Glutamatergic neuron (in vitro differentiated cells): ENCODE data around the gene RPGR. TPM values are rescaled to one million over a fixed set of nuclear protein-coding genes. Genes with fewer than 3 reads are reported as not detected.

Source experiments
- DNase-seq: peaks from one replicate; pipeline ENCODE4 v3.0.0; 2022
- H3K27ac Mint-ChIP-seq: one replicate; pipeline ENCODE4 v1.8.0; 2020; ENCODE audit warnings: mild to moderate bottlenecking, mixed read lengths, inconsistent platforms; ENCODE audit not compliant: unreplicated experiment
- H3K27me3 Mint-ChIP-seq: one replicate; pipeline ENCODE4 v1.8.0; 2020; ENCODE audit warnings: mild to moderate bottlenecking, moderate library complexity, mixed read lengths, inconsistent platforms; ENCODE audit not compliant: unreplicated experiment
- H3K36me3 Mint-ChIP-seq: one replicate; pipeline ENCODE4 v1.8.0; 2020; ENCODE audit warnings: mild to moderate bottlenecking, mixed read lengths, inconsistent platforms; ENCODE audit not compliant: unreplicated experiment
- H3K4me1 Mint-ChIP-seq: one replicate; pipeline ENCODE4 v1.8.0; 2020; ENCODE audit warnings: mild to moderate bottlenecking, low read depth, mixed read lengths, inconsistent platforms; ENCODE audit not compliant: unreplicated experiment
- H3K4me3 Mint-ChIP-seq: one replicate; pipeline ENCODE4 v1.8.0; 2020; ENCODE audit warnings: mild to moderate bottlenecking, mixed read lengths, inconsistent platforms; ENCODE audit not compliant: unreplicated experiment
- H3K9me3 Mint-ChIP-seq: one replicate; pipeline ENCODE4 v1.8.0; 2020; ENCODE audit warnings: mild to moderate bottlenecking, moderate library complexity, mixed read lengths, inconsistent platforms; ENCODE audit not compliant: unreplicated experiment
- total RNA-seq: library from RNA; stranded (reverse); fragmentation: NEBNext Ultra II Directional; extraction: Animal tissue kit (Norgen Biotek cat#: 25700); gene quantifications from one replicate; pipeline ENCODE4 v1.2.1, GENCODE V29; 2021; ENCODE audit not compliant: unreplicated experiment
- TF ChIP-seq, protein P1 (sequence below): fragments of 200-600 bp; sonication (generic); IDR thresholded peaks from one replicate; pipeline ENCODE4 v1.5.0; 2021; ENCODE audit not compliant: partially characterized antibody, unreplicated experiment

Gene RPGR
- total RNA-seq, 1 donor from 2014 or later = 4.6 TPM

DNA sequence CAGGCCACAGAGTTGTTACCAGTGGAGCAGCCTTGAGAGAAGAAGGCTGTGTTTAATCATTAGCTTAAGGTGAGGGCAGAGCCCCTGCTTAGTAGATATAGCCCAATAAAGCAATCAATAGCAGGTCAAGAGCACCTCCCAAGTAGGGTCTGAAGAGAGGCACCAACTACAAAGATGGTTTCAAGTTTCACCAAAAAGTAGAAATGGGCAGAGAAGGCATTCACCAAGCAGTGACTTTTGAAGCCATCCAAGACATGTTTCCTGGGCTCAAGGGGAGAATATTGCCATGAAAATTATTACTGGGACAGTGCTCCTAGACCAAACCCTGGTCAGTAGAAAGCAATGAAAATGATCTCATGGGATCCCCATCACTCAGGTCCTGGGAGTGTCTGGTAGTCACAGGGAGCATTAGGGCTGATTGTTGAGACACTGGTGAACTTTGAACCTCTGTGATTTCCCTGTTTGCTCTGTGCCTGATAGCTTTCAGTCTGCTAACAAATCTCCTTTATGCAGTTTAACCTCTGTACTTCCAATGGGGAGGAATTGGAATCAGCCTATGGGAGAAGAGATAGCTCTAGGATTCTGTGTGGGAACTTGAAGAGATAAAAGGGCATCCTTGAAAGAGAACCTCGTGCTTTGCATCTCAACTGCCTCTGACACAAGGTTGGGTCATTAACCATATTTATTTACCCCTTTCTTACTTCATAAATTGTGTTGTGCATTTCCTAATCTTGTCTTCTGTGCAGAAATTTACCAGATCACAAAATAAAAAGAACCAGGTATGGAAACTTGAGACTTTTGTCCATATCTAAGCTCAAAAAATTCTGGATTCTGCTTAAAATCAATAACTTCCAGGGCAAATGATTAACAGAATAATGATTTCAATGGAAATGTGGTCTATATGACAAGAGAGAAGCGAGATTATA lies 15.8 kb upstream of the RPGR start:
- H3K27ac Mint-ChIP-seq = no peak overlapping the region

DNA sequence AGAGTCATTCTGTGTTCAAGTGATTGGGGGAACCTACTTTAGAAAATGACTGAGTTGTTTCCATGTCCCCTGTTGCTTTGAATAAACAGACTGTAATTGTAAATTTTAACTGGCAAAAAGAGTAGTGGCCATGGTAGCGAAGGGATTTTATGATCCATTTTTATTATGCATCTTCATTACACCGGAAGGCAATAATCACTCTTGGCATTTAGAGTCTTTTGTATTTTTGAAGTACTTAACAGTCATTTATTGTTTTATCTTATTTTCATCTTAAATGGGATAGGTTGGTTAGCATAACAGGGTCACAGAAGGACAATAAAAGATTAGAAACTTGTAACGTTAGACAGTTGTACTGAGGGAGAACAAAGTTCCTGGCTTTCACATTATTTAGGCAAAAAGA lies 14.1 kb upstream of the RPGR start:
- no peaks in the 10 kb centered on the region for H3K36me3 Mint-ChIP-seq
- no peaks in the 10 kb centered on the region for H3K27me3 Mint-ChIP-seq
- no peaks in the 10 kb centered on the region for H3K9me3 Mint-ChIP-seq
- H3K4me1 Mint-ChIP-seq = no peaks in the 10 kb centered on the region
- DNase-seq = no peak
- TF ChIP-seq, protein P1, sequence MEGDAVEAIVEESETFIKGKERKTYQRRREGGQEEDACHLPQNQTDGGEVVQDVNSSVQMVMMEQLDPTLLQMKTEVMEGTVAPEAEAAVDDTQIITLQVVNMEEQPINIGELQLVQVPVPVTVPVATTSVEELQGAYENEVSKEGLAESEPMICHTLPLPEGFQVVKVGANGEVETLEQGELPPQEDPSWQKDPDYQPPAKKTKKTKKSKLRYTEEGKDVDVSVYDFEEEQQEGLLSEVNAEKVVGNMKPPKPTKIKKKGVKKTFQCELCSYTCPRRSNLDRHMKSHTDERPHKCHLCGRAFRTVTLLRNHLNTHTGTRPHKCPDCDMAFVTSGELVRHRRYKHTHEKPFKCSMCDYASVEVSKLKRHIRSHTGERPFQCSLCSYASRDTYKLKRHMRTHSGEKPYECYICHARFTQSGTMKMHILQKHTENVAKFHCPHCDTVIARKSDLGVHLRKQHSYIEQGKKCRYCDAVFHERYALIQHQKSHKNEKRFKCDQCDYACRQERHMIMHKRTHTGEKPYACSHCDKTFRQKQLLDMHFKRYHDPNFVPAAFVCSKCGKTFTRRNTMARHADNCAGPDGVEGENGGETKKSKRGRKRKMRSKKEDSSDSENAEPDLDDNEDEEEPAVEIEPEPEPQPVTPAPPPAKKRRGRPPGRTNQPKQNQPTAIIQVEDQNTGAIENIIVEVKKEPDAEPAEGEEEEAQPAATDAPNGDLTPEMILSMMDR = no peak
- no peak overlapping the region for H3K4me3 Mint-ChIP-seq
- no peak overlapping the region for H3K27ac Mint-ChIP-seq

More for the DNA sequence above, 15.8 kb upstream of the RPGR start:
- no peaks in the 10 kb centered on the region for H3K9me3 Mint-ChIP-seq
- no peaks in the 10 kb centered on the region for H3K36me3 Mint-ChIP-seq
- no peak for DNase-seq
- no peaks in the 10 kb centered on the region for H3K27me3 Mint-ChIP-seq
- no peaks in the 10 kb centered on the region for H3K4me1 Mint-ChIP-seq
- TF ChIP-seq, protein P1 = no peak
- no peak overlapping the region for H3K4me3 Mint-ChIP-seq

DNA sequence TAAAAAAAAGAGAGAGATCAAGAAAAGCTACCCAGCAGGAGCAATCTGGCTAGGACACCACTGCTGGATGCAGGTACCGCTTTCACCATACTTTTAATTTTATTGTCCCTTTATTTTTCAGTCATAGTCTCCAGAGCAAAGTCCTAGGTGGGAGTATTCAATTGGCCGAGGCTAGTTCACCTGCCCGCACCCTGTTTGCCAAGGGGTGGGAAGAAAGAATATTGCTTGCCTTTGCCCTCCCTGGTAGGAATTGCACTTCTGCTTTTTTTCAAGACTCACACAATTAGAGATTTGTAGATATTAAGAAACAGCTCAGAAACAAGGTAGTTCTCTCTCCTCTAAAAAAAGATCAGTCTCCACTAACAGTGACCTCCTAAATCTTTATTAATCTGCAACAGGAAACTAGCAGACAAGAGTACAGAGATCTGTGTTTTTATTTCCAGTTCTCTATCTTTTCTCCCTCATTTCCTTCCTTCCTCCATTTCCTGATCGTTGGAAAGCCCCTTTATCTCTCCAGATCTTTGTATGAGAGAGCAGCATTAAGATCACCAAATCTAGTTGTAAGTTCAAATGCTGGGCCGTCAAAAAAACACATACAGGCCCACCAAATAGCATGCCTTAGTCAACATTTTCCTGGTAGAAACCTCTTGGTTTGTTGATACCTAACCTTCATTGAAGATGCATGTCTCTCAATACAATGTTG lies 9.4 kb upstream of the RPGR start:
- Mint-ChIP-seq H3K4me1 (peaks cover 1% of the 10 kb centered on the region), H3K9me3 (no peaks in the 10 kb centered on the region), H3K36me3 (no peaks in the 10 kb centered on the region), H3K27ac (no peak overlapping the region), H3K27me3 (no peaks in the 10 kb centered on the region), H3K4me3 (no peak overlapping the region)
- DNase-seq = no peak
- TF ChIP-seq, protein P1 = no peak

DNA sequence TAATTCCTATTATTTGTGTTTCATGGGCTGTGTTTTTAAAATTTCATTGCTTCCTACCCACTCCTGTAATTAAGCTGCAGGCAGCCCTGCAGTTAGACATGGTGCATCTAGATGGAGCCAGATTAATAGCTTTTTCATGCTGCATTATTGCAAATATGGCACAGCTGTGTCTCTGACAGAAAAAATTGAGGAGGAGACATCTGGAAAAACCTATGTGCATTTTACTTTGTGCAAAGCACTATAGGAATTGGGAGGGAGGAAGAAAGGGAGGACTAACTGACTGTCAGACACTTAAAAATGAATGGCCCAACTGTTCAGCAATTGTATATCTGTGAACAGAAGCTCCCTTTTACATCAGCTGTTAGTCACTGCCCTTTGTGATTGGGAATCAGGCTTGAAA lies 8.1 kb upstream of the RPGR start:
- Mint-ChIP-seq H3K4me1 (peaks cover 1% of the 10 kb centered on the region), H3K9me3 (no peaks in the 10 kb centered on the region), H3K27me3 (no peaks in the 10 kb centered on the region), H3K4me3 (no peak overlapping the region), H3K36me3 (no peaks in the 10 kb centered on the region), H3K27ac (no peak overlapping the region)
- TF ChIP-seq, protein P1 = no peak
- no peak for DNase-seq

DNA sequence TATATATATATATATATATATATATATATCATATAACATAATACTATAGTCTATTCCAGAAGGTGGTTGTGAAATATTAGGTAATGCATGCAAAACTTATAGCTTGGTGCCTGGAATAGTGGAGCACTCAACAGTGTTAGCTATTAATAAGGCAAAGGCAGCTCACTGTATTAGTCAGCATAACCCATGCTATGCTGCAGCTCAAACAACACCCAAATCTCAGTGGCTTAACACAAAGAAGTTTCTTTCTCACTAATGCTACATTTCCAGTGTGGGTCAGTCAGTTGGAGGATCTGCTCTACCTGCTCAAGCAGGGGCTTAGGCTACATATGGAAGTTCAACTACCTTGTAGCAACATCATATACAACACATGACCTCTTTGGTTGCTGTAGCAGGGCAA lies 5.2 kb upstream of the RPGR start:
- Mint-ChIP-seq H3K27ac (no peak overlapping the region), H3K9me3 (no peaks in the 10 kb centered on the region), H3K4me1 (peaks cover 1% of the 10 kb centered on the region), H3K4me3 (no peak overlapping the region), H3K36me3 (no peaks in the 10 kb centered on the region), H3K27me3 (no peaks in the 10 kb centered on the region)
- no peak for DNase-seq
- TF ChIP-seq, protein P1 = no peak
